ENCODE data around the gene LRCH4.
A peak's percentile ranks its signal among the peaks of the same experiment; 100 is the strongest.

Gene LRCH4, protein sequence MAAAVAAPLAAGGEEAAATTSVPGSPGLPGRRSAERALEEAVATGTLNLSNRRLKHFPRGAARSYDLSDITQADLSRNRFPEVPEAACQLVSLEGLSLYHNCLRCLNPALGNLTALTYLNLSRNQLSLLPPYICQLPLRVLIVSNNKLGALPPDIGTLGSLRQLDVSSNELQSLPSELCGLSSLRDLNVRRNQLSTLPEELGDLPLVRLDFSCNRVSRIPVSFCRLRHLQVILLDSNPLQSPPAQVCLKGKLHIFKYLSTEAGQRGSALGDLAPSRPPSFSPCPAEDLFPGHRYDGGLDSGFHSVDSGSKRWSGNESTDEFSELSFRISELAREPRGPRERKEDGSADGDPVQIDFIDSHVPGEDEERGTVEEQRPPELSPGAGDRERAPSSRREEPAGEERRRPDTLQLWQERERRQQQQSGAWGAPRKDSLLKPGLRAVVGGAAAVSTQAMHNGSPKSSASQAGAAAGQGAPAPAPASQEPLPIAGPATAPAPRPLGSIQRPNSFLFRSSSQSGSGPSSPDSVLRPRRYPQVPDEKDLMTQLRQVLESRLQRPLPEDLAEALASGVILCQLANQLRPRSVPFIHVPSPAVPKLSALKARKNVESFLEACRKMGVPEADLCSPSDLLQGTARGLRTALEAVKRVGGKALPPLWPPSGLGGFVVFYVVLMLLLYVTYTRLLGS

DNA sequence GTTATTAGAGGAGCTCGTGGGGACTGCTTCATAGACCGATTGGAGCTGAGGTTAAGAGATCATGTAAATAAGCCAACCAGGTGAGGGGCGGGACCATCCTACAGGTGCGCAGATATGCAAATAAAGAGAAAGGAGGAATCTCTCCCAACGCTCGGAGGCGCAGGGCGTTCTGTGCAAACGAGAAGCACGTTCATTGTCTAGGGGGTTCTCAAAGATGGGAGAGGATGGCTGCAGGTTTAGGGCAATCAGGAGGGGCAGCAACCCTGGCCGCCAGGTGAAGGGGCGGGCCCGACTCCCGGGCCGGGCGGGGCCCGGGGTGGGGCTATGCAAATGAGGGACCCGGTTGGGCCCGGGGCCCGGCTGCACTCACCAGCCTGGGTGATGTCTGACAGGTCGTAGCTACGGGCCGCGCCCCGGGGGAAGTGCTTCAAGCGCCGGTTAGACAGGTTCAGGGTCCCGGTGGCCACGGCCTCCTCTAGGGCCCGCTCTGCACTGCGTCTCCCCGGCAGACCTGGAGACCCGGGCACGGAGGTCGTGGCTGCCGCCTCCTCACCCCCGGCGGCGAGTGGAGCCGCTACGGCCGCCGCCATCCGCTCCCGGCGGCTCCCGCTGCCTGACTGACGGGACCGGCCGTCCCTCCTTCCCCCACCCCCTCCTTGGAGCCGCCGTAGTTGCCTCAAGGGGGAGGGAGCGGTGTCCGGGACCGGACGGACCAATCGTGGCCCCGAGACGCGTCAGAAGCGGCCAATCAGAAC, at the start of gene LRCH4:
Gene LRCH4, minus strand, starts transcription at position 619 of the 755 bp plus-strand sequence. Its CDS starts 29 bp downstream, at position 590.
- no peak for DNase-seq

DNA sequence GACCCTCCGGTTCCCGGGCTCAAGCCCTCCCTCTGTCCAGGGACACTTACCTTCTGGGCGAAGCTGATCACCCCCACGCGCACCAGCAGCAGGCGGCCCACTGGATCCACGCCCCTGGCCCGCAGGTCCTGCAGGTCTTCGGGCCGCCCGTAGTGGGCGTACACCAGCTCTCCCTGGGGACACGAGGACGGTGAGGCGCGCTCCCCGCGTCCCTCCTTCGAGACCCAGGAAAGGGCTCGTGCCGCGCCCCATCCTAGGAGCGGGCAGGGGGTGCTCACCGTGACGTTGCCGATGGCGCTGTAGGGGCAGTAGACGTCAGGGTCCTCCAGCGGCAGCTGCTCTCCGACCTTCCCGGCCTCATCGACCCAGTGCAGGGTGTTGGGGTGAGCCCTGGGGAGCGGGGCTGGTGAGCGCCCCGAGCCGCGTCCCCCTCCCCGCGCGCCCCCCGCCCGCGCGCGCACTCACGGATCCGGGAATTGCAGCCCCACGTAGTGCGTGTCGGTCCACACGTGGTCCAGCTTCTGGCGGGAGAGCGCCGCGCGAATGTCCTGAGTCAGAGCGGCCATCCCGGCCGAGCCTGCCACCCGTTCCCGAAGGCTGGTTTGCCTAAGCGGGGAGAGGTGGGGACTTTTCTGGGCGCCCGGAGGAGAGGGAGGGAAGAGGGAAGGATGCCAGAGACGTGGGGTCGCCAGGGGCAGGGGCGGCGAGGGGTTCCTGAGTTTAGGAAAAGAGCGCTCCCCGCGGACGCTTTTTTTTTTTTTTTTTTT, 47.2 kb upstream of the LRCH4 start:
- DNase-seq = no peak

DNA sequence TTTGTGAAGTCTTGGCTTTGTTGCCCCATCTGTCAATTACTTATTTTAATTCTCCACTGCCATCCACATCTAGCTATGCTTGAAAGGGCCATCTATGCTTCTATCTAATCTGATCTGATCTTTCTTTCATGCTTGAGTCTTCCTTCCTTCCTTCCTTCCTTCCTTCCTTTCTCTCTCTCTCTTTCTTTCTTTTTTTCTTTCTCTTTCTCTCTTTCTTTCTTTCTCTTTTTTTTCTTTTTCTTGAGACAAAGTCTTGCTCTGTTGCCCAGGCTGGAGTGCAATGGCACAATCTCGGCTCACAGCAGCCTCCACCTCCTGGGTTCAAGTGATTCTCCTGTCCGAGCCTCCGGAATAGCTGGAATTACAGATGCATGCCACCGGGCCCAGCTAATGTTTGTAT, 44.1 kb upstream of the LRCH4 start:
- DNase-seq = no peak

DNA sequence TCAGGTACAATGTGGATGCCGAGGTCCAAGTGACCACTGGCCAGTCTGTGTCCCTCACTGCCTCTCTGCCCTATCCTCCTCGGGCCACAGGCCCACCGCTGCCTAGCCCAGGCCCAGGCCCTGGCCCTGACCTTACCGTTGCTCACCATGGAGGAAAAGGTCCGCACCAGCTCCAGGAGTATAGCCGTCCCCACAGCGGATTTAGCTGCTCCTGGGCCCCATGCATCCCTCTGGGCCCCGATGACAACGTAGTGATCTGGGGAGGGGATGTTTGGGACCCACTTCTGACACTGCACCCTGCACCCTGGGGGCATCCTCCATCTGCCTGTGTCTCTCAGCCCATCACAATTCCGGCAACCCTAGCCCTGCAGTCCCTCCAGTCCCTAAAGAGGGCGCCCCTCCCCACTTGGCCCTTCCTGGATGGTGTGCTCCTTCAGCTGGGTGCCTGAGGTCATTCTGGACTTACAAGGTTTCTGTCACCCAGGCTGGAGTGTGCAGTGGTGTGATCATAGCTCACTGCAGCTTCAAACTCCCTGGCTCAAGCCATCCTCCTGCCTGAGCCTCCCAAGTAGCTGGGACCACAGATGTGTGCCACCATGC, 43.3 kb upstream of the LRCH4 start:
- DNase-seq = no peak

DNA sequence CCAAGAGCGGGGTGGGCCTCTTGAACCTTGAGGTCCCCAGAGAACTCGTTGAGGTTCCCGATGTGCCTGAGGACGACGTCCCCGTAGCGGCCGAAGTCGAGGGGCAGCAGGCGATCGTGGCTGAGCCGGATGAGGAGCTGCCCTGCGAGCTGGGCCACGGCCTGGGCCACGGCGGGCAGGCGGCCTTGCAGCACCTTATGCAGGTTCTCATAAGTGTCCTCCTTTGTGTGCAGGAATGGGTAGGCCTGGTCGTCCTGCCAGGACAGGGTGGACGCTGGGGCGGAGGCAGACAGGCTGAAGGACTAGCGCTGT, 41.3 kb upstream of the LRCH4 start:
- DNase-seq = no peak

DNA sequence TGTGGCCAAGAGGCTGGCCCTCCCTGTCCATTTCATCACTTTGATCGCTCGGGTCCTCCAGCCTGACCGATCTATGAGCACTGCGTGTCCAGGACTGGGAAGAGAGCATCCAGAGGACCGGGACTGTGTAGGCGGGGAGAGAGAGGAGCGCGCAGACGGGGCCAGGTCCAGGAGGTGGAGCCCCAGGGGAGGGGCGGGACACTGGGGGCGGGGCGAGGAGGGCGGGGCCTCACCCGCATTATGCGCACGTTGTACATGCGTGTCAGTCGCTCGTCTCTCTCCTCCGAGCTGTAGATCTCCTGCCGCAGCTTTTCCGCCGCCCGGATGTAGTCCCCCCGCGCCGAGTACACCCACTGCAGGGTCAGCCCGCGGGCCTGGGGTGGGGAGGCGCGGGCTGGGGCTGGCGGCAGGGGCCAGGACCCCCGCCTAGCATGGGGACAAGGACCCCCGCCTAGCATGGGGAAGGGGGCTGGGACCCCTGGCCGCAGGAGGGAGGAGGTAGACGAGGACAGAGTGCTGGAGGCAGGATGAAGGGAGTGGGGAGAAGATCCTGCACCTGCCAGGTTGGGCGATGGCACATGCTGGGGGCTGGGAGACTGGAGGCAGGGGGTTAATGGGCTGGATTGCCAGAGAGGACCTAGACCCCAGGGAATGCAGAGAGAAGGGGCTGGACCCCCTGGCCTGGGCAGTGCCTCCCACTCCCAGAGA, 40.8 kb upstream of the LRCH4 start:
- DNase-seq = no peak

DNA sequence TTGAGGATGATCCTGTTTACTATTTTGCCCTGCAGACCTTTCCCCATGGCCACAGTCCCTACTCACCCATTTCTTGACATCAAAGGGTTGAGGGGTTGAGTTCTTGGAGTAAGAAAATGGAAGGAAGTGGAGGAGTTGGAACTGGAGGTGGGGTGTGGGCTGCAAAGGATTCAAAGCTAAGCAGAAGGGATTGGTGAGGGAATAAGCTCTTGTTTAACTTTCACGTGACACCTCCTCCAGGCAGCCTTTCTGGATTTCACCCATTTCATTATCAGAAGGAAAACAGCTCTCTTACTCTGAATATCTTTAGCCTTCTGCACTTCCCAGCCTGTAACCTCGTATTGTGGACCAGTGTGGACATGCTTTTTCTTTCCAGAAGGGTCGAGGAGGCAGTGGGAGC, 40.1 kb upstream of the LRCH4 start:
- DNase-seq = no peak

DNA sequence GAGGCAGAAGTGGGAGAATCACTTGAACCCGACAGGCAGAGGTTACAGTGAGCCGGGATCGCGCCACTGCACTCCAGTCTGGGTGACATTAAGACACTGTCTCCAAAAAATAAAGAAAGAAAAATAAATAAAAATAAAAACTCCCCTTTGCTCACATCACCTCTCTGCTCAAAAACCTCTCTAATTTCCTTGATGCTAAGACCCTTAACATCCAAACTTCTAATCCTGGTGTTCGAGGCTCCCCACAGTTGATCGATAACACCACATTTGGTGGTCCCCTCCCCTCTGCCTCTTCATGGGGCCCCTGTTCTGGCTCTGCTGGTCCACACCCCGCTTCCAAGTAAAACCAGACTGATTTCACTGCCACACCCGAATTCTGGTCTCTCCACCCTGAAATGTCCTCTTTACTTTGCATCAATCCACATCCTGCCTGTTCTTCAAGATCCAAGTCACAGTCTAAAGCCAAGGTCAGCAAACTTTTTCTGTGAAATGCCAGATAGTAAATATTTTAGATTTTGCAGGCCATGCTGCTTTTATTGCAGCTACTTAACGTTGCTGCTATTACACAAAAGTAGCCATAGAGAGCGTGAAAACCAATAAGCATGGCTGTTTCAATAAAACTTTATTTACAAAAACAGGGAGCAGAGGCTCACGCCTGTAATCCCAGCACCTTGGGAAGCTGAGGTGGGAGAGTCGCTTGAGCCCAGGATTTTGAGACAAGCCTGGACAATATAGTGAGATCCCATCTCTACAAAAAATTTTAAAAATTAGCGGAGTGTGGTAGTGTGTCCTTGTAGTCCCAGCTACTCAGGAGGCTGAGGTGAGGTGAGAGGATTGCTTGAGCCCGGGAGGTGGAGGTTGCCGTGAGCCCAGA, 38.3 kb upstream of the LRCH4 start:
- DNase-seq = no peak

DNA sequence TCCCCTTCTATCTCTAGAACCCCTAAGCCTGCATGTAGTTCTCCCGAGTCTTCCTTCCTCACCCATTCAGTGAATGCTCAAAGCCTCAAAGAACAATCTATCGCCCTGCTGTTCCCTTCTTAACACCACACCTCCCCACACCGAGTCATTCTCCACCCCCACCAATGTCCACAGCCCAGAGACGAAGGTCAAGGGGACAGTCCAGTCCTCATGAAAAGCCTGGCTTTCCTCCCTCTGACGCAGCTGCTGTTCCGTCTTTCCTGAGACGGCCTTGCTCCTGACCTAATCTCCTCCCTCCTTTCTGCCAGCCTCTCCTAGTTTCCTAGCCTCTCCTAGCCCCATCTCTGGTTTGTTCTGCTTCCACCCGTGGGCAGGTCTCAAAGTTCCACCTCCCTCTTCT, 35.6 kb upstream of the LRCH4 start:
- no peak for DNase-seq

DNA sequence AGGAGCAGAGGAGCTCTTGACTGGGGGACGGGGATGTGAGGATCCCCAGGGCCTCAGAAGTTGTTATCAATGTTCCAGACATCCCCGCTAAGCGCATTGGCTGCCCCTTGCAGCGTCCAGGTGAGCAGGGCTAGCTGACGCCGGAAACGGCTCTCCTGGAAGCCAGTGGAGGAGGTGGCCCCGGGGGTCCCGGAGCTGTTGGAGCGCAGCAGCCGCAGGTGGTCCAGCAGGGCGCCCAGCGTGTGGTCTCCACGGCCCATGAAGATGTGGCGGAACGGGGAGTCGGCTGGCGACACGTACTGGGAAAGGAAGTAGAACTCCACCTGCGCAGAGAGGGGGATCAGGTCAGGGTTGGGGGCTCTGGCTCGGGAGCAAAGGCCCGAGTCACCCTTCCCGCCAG, 34.9 kb upstream of the LRCH4 start:
- no peak for DNase-seq

DNA sequence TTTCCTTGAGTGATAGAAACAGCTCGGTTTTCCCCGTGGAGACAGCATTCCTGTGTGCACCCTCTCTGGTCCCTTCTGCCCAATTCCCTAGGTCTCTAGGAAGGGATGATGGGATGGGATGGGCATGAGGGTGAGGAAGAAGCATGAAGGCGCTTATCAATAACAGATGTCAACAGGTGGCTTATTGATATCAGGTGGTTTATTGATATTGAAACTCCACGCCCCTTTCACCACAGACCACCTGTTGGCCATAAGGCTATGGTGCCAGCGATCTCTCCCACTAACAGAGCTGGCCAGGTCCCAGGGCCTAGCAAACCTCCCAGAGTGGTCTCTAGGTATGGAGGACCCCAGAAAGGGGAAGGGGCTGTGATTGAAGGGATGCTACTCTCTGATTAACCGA, 34.3 kb upstream of the LRCH4 start:
- no peak for DNase-seq

DNA sequence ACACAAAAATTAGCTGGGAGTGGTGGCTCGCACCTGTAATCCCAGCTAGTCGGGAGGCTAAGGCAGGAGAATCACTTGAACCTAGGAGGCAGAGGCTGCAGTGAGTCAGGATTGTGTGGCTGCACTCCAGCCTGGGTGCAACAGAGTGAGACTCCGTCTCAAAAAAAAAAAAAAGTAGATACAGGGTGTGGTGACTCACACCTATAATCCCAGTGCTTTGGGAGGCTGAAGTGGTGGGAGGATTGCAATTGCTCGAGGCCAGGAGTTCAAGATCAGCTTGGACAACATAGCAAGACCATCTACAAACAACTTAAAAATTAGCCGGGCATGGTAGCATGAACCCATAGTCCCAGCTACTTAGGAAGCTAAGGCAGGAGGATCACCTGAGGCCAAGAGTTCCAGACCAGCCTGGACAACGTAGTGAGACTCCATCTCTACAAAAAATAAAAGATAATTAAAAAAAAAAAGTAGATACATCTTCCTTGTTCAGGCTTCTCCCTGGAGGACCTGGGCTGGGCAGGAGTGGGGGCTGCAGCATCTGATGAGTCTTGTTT, 28.5 kb upstream of the LRCH4 start:
- no peak for DNase-seq

DNA sequence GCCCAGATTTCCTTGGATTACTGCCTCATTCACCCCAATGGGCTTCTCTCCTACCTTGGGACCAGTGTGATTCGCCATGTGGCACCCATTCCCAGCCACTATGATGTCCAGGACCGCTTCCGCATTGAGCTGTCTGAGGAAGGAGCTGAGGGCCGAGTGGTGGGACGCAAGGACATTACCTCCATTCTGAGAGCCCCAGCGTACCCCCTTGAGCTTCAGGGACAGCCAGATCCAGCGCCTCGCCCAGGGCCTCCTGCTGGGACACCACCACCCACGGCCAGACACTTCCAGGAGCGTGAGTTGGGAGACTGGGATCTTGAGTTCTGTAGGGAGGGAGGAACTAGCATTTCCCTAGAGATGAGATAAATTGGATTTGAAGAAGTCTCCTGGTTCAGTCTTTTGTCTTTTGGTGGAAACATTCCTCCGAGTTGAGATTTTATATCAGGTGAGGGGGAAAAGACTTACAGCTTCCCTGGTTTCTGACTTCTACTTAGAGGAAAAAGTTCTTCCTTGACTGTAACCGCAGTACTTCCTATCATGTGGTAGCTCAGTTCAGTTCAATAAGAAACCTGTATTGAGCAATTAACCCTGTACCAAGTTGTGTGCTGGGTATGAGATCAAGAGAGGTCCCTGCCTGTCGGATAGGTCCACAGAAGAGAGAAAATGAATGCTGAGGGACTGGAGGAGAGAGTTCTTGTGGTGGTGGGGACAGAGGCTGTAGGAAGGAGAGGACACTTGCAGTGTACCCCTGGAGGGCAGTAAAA, 27.7 kb upstream of the LRCH4 start:
- DNase-seq = no peak

DNA sequence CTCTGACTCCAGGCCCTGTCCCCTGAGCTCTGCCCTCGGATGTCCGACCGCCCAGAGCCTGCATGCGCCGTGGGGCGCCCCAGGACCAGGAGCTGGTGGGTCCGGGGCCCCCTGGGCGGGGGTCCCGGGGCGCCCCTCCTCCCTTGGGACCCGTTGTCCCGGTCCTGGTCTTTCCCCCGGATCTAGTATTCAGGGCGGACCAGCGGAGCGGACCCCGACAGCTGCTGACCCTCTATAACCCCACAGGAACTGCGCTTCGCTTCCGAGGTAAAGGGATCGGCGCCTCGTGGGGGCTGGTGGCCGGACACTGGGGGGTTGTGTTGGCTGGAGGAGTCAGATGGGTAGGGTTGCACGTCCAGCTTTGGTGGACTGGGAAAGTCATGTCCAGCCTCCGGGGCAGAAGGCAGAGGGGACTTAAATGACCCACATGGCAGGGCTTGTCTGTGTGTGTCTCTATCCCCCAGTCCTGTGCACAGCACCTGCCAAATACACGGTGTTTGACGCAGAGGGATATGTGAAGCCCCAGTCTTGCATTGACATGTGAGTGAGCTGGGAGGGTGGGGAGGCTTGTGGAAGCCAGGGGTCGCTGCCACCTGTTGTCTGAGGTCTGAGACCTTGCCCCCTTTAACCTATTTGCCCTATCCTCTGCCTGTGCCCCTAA, 26.9 kb upstream of the LRCH4 start:
- DNase-seq = no peak

DNA sequence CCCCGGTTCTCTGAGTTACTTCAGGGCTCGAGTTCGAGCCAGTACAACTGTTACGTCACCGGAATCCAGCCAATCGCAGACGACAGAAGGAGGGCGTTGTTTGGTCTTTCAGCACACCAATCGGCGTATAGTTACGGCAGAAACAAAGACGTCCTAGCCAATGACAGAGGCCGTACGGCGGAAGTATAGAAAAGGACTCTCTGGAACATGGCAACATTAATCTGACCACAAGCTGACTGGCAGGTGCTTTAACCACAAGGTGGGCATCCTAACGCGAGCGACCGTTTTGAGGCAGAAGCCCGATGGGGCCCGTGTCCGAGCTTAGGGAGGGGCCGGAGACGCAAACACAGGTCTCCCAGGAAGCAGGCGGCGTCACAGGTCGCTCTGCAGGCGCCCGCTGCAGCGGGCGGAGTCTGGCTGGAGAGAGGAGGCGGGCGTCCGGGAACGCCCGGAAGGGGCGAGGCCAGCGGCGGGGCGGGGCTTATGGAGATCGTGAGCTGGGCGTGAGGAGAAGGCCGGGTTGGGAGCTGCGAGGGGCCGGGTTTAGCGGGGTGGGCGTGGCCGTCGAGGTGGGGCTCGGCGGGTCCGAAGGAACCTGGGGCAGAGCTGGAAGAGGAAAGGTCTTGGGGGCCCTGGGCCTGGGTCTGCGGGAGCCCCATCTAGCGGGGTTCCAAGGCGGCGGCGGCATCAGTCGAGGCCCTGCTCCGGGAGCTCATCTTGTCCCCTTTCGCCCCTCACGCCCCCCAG, 26.2 kb upstream of the LRCH4 start, which contains the start of gene MOSPD3:
Gene MOSPD3, plus strand, starts transcription at position 558 of the 747 bp plus-strand sequence. CDS start 252 bp downstream, outside the sequence.
- peak; percentile 98 for DNase-seq

DNA sequence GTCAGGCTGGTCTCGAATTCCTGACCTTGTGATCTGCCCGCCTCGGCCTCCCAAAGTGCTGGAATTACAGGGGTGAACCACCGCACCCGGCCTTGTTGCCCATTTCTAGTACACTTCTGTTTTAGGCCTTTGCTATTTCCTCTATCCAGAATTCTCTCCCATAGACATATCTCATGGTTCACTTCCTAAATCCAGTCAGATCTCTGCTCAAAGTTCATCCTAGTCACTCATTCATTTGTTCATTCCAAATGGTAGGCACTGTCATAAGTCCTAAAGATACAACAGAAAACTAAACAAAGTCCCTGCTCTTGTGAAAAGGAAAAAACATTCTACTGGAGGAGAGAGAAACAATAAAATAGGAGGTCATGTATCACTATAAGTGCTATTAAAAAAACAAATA, 24.0 kb upstream of the LRCH4 start:
- no peak for DNase-seq

DNA sequence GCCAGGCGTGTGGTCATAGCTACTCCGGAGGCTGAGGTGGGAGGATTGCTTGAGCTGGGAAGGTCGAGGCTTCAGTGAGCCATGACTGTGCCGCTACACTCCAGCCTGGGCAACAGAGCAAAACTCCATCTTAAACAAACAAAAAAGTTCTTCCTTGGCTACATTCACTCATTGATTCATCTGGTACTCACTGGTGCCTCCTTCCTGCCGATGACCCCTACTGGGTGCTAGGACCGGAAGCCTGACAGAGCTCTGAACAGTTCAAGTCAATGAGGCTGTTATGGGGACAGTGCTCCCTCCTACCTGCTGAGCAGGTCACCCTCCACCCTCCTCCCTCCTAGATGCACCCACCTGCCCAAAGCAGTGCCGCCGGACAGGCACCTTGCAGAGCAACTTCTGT, 21.2 kb upstream of the LRCH4 start:
- peak; percentile 47 for DNase-seq

DNA sequence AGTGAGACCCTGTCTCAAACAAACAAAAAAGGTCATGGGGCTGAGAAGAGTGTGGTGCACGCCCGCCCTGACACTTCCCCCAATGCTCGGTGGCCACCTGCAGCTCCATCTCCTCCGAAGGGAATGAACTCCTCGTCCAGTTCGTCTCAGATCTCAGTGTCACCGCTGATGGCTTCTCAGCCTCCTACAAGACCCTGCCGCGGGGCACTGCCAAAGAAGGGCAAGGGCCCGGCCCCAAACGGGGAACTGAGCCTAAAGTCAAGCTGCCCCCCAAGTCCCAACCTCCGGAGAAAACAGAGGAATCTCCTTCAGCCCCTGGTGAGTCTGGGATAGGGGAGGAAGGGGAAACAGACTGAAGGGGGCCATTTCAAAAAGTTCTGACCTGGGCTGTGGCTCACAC, 20.4 kb upstream of the LRCH4 start:
- DNase-seq = no peak

Measured in kidney glomerular epithelial cell (primary cell).